Posterior cingulate gyrus (tissue), 11 donors: ENCODE results near the gene GJA5.
"Not testable (repeated sequence)": the region's sequence is repeated elsewhere in the genome, so short reads cannot be mapped to it uniquely, and the experiment has no call there.

Experiments
- DNase-seq, 10 donors: peaks; one replicate each; pipeline versions ENCODE4 v3.0.0 to v3.0.0-alpha.2; 2020 to 2021; ENCODE audit warnings: mixed read lengths in 3 of 10
- intact Hi-C: fragments of 100-400 bp; cut with DNase I; formaldehyde crosslinking; loops from one replicate; pipeline ENCODE4 v1.15.1; 2023

GJA5 gene

GRCh38 chr1:147735423-147735822 is 25.0 kb downstream of the GJA5 start:
- no peak for DNase-seq
- intact Hi-C loops, result no loop called here

DNA sequence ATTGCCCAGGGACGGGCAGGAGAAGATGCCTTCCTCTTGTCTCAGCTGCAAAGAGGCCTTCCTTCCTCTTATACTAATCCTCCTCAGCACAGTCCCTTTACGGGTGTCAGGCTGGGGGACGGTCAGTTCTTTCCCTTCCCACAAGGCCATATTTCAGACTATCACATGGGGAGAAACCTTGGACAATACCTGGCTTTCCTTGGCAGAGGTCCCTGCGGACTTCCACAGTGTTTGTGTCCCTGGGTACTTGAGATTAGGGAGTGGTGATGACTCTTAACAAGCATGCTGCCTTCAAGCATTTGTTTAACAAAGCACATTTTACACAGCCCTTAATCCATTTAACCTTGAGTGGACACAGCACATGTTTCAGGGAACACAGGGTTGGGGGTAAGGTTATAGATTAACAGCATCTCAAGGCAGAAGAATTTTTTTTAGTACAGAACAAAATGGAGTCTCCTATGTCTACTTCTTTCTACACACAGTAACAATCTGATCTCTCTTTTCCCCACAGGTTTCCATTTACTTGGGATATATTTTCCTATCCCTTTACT is 26.0 kb downstream of the GJA5 start:
- DNase-seq, result not testable (repeated sequence)

DNA sequence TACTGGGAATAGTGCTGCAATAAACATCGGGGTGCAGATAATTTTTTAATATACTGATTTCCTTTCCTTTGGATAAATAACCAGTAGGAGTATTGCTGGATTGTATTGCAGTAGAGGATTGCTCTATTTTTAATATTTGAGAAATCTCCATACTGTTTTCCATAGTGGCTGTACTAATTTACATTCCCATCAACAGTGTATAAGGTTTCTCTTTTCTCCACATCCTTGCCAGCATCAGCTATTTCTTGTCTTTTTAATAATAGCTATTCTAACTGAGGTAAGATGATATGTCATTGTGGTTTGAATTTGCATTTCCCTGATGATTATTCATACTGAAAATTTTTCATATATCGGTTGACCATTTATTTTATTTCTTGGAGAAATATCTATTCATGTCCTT is 31.1 kb downstream of the GJA5 start:
- no peak for DNase-seq
- intact Hi-C loops, result loop anchor here (10.0 kb wide), 1 partner anchor 155 kb away; no protein-coding TSS in a partner anchor

More for the DNA sequence above, 26.0 kb downstream of the GJA5 start:
- intact Hi-C loops, result not testable (repeated sequence)

DNA sequence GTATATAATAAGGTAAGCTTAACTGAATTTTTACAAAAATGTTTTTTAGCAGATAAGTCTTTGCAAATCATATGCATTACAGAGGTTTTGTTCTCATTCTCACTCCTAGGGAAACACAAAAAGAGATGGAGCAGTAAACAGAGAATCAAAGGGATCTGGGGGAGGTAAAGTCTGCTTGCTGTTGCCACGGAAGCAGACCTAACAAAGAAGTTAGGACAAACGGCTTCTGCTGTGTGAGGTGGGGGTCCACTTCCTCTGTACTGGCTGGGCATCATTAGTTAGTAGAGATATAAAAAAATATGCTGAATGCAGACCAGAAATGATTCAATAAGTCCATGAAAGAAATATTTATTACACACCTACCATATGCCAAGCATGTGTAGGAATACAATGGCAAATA is 34.2 kb downstream of the GJA5 start:
- no peak for DNase-seq
- intact Hi-C loops, result loop anchor here (10.0 kb wide), 1 partner anchor 159 kb away; no protein-coding TSS in a partner anchor

GRCh38 chr1:147725685-147726084 is 34.7 kb downstream of the GJA5 start:
- intact Hi-C loops, result loop anchor here (10.0 kb wide), 1 partner anchor 159 kb away; no protein-coding TSS in a partner anchor
- DNase-seq, result no peak

DNA sequence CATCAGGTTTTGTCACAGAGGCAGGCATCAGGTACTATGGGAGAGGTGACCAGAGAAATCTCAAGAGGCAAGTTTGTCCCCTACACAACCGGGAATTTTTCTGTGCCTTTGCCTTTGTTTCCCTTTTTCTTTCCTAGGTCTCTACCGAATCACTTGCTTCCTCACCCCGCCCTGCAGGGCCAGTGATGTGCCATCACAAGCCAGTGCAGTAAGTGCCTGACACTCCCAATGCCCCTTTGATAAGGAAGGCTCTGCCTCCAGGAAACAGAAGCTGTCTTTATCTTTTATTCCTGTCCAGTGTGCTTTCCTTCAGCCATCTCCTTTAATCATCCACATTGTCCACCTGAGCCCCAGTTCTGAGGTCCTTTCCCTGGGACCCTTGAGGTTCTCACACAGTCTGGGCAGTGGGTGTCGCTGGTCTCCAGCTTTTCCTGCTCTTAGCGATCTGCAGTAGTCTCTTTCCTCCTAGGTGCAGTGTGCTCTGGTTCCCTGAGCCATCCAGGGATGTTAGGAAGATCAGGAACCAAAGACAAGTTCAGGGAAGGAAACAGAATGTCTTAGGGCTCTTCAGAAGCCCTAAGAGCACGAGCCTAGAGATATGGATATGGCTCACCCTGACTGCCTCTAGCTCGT is 36.6 kb downstream of the GJA5 start:
- DNase-seq, result peak in 2 of 10 donors; percentile 3 to 20
- intact Hi-C loops, result loop anchor here (10.0 kb wide), 1 partner anchor 161 kb away; no protein-coding TSS in a partner anchor

DNA sequence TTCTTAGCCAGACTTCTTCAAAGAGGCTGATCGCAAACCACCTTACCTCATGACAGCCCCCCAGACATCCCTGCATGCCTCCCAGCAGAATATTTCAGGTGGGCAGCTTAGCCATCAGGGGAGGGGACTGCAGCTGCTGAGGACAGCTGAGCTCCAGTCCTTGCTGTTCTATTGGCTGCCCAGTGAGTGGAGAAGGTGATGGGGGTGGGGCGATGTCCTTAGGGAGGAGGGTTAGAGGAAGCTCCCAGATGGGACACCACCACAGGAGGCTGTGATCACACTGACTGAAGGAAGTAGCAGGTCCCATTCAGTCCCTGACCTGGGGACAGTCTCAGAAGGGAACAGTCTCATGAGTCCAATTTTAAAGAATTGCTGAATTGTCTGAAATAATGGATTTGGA is 38.3 kb downstream of the GJA5 start:
- DNase-seq, result no peak
- intact Hi-C loops, result loop anchor here (10.0 kb wide), 1 partner anchor 163 kb away; no protein-coding TSS in a partner anchor

GRCh38 chr1:147721716-147722115 is 38.7 kb downstream of the GJA5 start:
- intact Hi-C loops, result loop anchor here (10.0 kb wide), 1 partner anchor 163 kb away; no protein-coding TSS in a partner anchor
- no peak for DNase-seq

DNA sequence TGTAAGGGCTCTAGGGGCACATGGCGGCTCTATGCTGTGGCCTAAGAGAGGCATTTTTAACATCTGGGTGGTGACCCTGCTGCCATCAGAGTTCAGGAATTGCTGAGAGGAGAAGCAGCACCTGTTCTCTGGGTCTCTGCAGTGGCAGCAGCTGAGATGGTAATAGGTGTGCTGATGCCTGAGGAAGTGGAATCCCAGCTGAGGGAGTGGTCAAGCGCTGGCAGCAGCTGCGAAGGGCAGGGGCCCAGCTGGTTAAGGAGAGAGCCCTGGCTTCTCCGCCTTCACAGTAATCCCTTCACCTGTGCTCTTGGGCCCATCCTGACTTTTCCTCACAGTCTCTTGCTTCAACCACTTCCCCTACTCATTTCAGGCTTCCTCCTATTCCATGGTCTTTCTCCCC is 39.8 kb downstream of the GJA5 start:
- intact Hi-C loops, result loop anchor here (10.0 kb wide), 1 partner anchor 164 kb away; no protein-coding TSS in a partner anchor

DNA sequence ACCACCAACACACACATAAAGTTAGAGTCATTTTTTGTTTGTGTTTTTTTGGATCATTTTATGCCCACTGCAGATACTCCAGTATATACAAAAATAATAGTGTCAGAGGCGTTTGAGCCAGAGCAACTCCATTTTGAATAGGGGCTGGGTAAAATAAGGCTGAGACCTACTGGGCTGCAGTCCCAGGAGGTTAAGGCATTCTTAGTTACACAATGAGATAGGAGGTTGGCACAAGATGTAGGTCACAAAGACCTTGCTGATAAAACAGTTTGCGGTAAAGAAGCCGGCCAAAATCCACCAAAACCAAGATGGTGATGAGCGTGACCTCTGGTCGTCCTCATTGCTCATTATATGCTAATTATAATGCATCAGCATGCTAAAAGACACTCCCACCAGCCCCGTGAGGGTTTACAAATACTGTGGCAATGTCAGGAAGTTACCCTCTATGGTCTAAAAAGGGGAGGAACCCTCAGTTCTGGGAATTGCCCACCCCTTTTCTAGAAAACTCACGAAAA is 40.6 kb downstream of the GJA5 start:
- DNase-seq, result no peak
- intact Hi-C loops, result loop anchor here (10.0 kb wide), 1 partner anchor 165 kb away; no protein-coding TSS in a partner anchor

More for the DNA sequence above, 39.8 kb downstream of the GJA5 start:
- no peak for DNase-seq

DNA sequence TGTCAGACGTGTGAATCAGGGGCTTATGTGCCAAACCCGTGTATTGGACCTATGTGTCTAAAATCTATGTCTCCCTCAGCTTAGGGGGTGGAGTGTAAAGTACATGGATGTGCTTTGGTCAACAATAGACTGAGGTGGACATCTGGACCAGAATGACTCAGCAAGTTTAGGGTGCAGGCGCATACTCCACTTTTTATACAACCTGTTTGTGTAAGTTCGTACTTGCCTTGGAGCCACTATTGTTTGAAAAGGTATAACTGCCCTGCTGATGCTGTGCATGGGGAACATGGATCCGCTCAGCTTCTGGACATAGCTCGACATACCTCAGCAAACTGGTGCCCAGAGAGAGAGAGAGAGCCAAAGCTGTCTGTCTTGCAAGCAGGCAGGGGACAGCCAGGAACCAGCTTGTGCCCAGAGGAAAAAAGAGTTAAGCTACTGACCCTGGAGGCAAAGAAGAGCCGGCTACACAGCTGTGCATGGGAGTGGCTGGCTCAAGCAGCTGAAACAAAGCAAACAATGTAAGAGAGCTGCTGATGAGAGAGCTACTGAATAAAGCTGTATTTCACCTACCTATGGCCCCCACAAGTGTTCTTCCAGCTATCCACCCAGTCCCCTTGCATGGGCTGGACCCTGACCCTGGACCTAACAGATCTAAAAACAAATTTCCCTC is 41.2 kb downstream of the GJA5 start:
- no peak for DNase-seq
- intact Hi-C loops, result no loop called here

GRCh38 chr1:147717706-147718097 is 42.7 kb downstream of the GJA5 start:
- intact Hi-C loops, result no loop called here
- no peak for DNase-seq

GRCh38 chr1:147717051-147717705 is 43.2 kb downstream of the GJA5 start:
- no peak for DNase-seq
- intact Hi-C loops, result no loop called here

GRCh38 chr1:147712605-147713004 is 47.8 kb downstream of the GJA5 start:
- intact Hi-C loops, result no loop called here
- no peak for DNase-seq
